ENCODE results near the gene IGF2R.
"Not testable (repeated sequence)": the region's sequence is repeated elsewhere in the genome, so short reads cannot be mapped to it uniquely, and the experiment has no call there.

Gene IGF2R

GRCh38 chr6:160135907-160136655 is 167.2 kb downstream of the IGF2R start:
- DNase-seq (ENCODE audit: low read depth, low spot score), result no peak

GRCh38 chr6:160137130-160137988 is 168.5 kb downstream of the IGF2R start:
- DNase-seq (ENCODE audit: low read depth, low spot score), result no peak

GRCh38 chr6:160137989-160138835 is 169.3 kb downstream of the IGF2R start:
- DNase-seq (ENCODE audit: low read depth, low spot score), result peak; percentile 42

- no peak for DNase-seq (ENCODE audit: low read depth, low spot score)
Observed at GRCh38 chr6:160138839-160139419, 170.0 kb downstream of the IGF2R start.

- no peak for DNase-seq (ENCODE audit: low read depth, low spot score)
Observed at GRCh38 chr6:160139420-160139851, 170.6 kb downstream of the IGF2R start.

- DNase-seq (ENCODE audit: low read depth, low spot score), result not testable (repeated sequence)
Observed at GRCh38 chr6:160140493-160140892, 171.6 kb downstream of the IGF2R start.

GRCh38 chr6:160141001-160141726 is 172.3 kb downstream of the IGF2R start:
- no peak for DNase-seq (ENCODE audit: low read depth, low spot score)

- DNase-seq (ENCODE audit: low read depth, low spot score), result no peak
Observed at GRCh38 chr6:160142115-160142715, 173.3 kb downstream of the IGF2R start.

GRCh38 chr6:160146454-160147145 is 177.7 kb downstream of the IGF2R start:
- DNase-seq (ENCODE audit: low read depth, low spot score), result no peak

- DNase-seq (ENCODE audit: low read depth, low spot score), result no peak
Observed at GRCh38 chr6:160147146-160147536, 178.3 kb downstream of the IGF2R start.

- no peak for DNase-seq (ENCODE audit: low read depth, low spot score)
Observed at GRCh38 chr6:160154471-160154870, 185.6 kb downstream of the IGF2R start.

GRCh38 chr6:160156842-160157241 is 188.0 kb downstream of the IGF2R start:
- DNase-seq (ENCODE audit: low read depth, low spot score), result no peak

- DNase-seq (ENCODE audit: low read depth, low spot score), result no peak
Observed at GRCh38 chr6:160160450-160160849, 191.6 kb downstream of the IGF2R start.

Measured in activated CD4-positive, CD25-positive, alpha-beta regulatory T cell treated with anti-CD3 and anti-CD28 coated beads, Interleukin-2, amount 50 U/mL, for 16 hours (primary cell).